GM19240 (cell line): ENCODE measurements around the gene SFMBT2.

Source experiments
- DNase-seq: peaks from one replicate; pipeline ENCODE4 v3.0.0; 2011; ENCODE audit warnings: low spot score; ENCODE audit not compliant: insufficient read length

SFMBT2 gene

GRCh38 chr10:7425691-7426090 is 14.9 kb upstream of the SFMBT2 start:
- DNase-seq, result no peak

GRCh38 chr10:7424919-7425318 is 14.1 kb upstream of the SFMBT2 start:
- DNase-seq, result no peak

- no peak for DNase-seq
Observed at GRCh38 chr10:7424315-7424714, 13.5 kb upstream of the SFMBT2 start.

GRCh38 chr10:7423521-7423920 is 12.7 kb upstream of the SFMBT2 start:
- DNase-seq, result no peak

- no peak for DNase-seq
Observed at GRCh38 chr10:7421526-7421925, 10.7 kb upstream of the SFMBT2 start.

- no peak for DNase-seq
Observed at GRCh38 chr10:7419998-7420397, 9.2 kb upstream of the SFMBT2 start.

- no peak for DNase-seq
Observed at GRCh38 chr10:7417807-7418206, 7.0 kb upstream of the SFMBT2 start.

GRCh38 chr10:7417103-7417623 is 6.3 kb upstream of the SFMBT2 start:
- DNase-seq, result no peak

- DNase-seq, result no peak
Observed at GRCh38 chr10:7414766-7415165, 3.9 kb upstream of the SFMBT2 start.

GRCh38 chr10:7412928-7413282 is 2.1 kb upstream of the SFMBT2 start:
- DNase-seq, result no peak

- DNase-seq, result no peak
Observed at GRCh38 chr10:7412237-7412927, 1.5 kb upstream of the SFMBT2 start.

- DNase-seq, result no peak
Observed at GRCh38 chr10:7411671-7412128, 866 bp upstream of the SFMBT2 start.

- no peak for DNase-seq
Observed at GRCh38 chr10:7410301-7410861, 453 bp downstream of the SFMBT2 start.

- no peak for DNase-seq
Observed at GRCh38 chr10:7409732-7410168, 1.1 kb downstream of the SFMBT2 start.

- DNase-seq, result no peak
Observed at GRCh38 chr10:7409045-7409731, 1.6 kb downstream of the SFMBT2 start.

- no peak for DNase-seq
Observed at GRCh38 chr10:7408291-7409044, 2.4 kb downstream of the SFMBT2 start.

- no peak for DNase-seq
Observed at GRCh38 chr10:7407368-7408290, 3.2 kb downstream of the SFMBT2 start.

GRCh38 chr10:7406712-7407333 is 4.0 kb downstream of the SFMBT2 start:
- no peak for DNase-seq

GRCh38 chr10:7405637-7406036 is 5.2 kb downstream of the SFMBT2 start:
- no peak for DNase-seq

GRCh38 chr10:7403620-7404019 is 7.2 kb downstream of the SFMBT2 start:
- DNase-seq, result no peak
